ENCODE data around the gene TSPEAR.

GRCh38 chr21:44568667-44569556 lies 142.5 kb downstream of the TSPEAR start:
- TF ChIP-seq, protein P1, sequence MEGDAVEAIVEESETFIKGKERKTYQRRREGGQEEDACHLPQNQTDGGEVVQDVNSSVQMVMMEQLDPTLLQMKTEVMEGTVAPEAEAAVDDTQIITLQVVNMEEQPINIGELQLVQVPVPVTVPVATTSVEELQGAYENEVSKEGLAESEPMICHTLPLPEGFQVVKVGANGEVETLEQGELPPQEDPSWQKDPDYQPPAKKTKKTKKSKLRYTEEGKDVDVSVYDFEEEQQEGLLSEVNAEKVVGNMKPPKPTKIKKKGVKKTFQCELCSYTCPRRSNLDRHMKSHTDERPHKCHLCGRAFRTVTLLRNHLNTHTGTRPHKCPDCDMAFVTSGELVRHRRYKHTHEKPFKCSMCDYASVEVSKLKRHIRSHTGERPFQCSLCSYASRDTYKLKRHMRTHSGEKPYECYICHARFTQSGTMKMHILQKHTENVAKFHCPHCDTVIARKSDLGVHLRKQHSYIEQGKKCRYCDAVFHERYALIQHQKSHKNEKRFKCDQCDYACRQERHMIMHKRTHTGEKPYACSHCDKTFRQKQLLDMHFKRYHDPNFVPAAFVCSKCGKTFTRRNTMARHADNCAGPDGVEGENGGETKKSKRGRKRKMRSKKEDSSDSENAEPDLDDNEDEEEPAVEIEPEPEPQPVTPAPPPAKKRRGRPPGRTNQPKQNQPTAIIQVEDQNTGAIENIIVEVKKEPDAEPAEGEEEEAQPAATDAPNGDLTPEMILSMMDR (IDR thresholded peaks at IDR 0.05; ENCODE audit: low read depth, low read length): no peak
- TF ChIP-seq POLR2A (IDR thresholded peaks at IDR 0.05; ENCODE audit: extremely low read depth, insufficient read length): no peak

All from NB4 (cell line).